Stimulated activated CD8-positive, alpha-beta memory T cell treated with anti-CD3 and anti-CD28 coated beads, Interleukin-4, amount 100 ng/mL, for 48 hours (primary cell): ENCODE results near the gene C2orf81.
A peak's percentile ranks its signal among the peaks of the same experiment; 100 is the strongest.
"Not testable (repeated sequence)": the region's sequence is repeated elsewhere in the genome, so short reads cannot be mapped to it uniquely, and the experiment has no call there.

ENCODE experiments used
- DNase-seq: peaks from one replicate; pipeline ENCODE4 v3.0.0-alpha.2; 2020

Gene C2orf81

DNA sequence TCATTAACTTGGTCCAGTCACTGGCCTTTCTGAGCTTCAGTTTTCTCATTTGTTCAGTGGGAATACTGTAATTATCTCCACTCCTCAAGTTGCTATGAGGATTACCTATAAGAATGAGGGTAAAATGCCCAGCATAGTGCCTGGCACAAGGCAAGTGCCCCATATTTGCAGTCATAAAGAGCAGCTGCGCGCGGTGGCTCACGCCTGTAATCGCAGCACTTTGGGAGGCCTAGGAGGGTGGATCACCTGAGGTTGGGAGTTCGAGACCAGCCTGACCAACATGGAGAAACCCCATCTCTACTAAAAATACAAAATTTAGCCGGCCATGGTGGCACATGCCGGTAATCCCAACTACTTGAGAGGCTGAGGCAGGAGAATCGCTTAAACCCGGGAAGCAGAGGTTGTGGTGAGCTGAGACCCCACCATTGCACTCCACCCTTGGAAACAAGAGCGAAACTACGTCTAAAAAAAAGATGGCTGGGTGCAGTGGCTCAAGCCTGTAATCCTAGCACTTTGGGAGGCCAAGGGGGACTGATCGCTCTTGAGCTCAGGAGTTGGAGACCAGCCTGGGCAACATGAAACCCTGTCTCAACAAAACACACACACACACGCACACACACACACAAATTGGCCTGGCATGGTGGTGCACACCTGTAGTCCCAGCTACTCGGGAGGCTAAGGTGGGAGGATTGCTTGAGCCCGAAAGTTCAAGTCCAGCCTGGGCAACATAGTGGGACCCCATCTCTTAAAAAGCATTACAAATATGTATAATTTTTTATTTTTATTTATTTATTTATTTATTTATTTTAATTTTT lies 21.3 kb upstream of the C2orf81 start:
- not testable (repeated sequence) for DNase-seq

DNA sequence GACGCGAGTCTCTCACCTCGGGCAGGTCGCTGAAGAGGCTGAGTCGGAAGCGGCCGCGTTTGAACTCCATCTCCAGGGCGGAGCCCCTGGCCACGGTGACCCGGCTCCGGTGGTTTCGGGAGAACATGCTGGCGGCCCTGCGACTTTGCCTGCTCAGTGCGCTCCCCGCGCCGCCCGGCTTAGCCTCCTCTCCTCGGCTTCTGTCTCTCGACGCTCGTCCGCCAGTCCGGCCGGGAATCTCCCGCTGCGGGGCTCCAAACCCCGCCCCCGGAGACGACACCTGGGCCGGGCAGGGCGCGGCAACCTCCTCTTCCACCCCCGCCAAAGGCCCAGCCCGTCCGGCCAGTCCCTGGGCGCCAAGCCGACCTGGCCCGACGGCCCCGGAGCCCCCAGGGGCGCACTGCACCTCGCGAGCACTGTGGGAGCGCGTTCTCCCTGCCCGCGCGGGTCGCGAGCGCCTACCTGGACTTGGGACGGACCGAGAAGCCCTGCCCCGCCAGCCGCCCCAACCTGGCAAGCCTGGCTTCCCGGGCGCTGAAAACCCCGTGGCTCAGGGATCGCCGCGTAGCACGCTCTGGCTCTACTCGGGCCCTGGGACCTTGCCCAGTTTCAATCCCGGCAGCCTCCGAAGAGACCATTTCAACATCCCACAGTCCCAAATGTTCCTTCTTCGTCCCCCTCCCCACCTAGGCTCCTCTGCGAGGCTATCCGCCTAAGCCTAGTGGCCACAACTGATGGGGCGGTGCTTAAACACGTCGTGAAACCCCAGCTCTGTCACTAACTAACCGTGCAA lies 20.5 kb upstream of the C2orf81 start, which contains the start of gene RTKN:
RTKN (minus strand) TSS at position 248 of the 793 bp plus-strand sequence; CDS start at position 127, 121 bp downstream.
- peak; percentile 55 for DNase-seq

GRCh38 chr2:74441170-74441689 lies 19.8 kb upstream of the C2orf81 start:
- no peak for DNase-seq

- DNase-seq = peak; percentile 67
Observed at GRCh38 chr2:74440378-74441169, 19.2 kb upstream of the C2orf81 start.

DNA sequence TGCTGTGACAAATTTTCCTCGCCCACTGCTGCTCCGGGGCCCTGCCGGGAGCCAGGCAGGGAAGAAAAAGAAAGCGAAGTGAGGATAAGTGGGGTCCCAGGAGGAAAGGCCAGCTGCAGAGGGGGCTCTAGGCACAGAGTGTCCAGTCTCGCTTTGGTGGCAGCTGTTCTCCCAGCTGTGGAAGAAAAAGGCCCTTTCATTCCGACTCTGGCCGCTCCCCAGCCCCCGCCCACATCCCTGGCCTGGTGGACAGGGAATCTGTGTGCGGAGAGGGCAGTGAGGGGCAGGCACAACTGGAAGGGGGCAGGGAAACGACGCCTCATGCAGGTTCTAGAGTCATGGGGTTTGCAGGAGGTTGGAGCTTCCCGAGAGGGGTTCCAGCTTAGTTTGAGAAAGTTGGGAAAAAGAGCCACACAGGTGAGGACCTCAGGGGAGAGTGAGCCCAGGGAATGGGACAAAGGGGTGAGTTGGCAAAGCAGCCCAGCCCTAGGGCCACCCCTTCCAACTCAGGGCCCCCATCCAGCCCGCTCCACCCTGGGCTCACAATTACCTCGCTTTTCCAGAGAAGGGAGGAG lies 18.5 kb upstream of the C2orf81 start:
- DNase-seq = no peak

DNA sequence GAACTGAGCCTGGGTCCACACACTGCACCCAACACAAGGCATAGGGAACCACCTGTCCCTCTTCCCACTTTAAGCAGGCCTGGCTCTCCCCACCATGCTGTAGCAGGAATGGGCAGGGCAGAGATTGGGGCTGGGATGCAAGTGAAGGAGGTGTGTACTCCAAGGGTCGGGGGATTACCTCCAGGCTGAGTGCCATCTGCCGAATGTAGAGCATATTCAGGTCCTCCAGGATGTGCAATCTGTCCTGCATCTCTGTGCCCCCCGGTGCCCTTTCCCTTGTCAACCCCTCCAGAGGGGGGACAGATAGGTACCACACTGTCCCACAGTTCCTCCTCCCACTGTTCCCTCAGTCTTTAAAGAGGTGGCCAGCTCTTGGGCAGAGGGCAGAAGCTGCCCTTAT lies 18.0 kb upstream of the C2orf81 start:
- no peak for DNase-seq

DNA sequence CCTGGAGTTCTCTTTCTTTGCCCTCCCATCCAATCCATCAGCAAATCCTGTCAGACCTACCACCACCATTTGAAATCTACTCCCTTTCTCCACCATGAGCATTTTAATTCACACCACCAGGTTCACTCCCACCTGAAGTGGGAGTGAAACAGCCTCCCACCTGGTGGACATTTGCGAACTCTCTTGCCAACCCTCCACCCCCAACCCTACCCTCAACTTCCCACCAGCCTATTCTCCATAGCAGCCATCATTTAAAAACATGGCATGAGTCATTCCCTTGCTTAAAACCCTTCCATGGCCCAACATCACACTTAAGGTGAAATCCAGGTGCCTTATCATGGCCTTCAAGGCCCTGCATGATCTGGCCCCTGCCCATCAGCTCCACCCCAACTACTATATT lies 16.8 kb upstream of the C2orf81 start:
- no peak for DNase-seq

GRCh38 chr2:74436848-74437695 lies 15.7 kb upstream of the C2orf81 start:
- DNase-seq = no peak

DNA sequence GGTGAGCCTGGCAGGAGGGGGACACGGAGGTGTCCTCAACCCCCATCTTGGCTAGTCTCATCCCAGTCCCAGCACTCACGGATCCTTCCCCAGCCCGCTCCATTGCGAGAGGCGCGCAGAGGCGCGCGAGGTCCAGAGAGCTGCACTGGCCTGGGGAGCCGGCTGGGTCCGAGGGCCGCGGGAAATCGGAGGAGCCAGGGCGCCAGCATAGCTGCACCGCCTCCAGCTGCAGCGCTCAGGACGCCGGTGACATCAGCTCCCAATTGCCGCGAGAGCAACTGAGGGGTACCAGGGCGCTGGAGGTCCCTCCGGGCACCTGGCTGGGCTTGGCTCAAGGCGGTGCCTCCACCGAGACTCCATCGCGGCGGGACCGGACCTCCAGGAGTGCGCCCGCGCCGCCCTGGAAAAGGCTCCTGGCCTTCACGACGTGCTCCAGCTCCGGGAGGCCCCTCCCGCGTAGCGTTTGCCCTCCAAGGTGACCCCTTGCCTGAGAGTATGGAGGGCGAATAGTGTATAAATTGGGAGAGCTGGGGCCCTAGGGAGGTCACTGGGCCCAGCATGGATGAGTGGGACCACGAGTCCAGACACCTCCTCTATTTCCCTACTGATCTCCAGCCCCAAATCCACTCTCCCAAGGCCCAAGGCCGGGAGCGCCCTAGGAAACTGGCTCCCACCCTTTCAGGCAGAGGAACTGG lies 14.8 kb upstream of the C2orf81 start:
- DNase-seq = no peak

DNA sequence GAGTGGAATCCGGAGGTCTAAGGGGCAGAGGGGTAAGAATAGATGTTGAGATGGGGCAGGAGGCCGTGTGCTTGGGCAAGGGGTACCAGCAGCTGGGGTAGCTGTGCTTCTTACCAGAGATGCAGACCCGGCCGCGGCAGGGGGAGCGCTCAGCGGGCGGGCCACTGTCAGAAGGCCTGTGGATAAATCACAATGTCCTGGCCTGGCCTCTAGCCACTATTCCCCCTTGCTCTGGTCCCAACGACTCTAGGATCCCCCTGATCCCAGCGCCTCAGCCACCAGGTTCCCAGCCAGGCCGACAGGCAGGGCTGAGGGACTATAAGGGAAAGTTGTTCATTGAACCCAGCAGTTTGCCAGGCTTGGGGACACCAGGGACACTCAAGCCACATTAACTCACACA lies 9.1 kb upstream of the C2orf81 start:
- DNase-seq = no peak

- DNase-seq = no peak
Observed at GRCh38 chr2:74429487-74430451, 8.3 kb upstream of the C2orf81 start.

- DNase-seq = no peak
Observed at GRCh38 chr2:74428675-74429074, 7.3 kb upstream of the C2orf81 start.

DNA sequence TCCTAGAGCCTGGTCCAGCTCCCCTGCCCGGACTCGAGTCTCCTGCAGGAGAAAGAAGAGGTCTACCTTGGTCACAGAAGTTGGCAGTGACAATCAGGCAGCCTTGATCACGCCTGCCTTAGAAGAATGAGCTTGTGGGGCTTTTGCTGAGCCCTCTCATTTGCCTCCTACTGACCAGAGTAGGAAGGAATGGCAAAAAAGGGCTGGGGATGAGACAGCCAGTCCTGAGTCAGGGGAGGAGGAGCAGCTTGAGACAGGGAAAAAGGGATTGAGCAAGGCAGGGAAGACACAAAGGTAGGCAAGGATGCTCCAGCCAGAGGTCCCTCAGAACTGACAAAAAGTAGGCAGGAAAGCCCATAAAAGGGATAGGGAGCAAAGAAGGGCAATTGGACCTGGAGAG lies 6.1 kb upstream of the C2orf81 start:
- no peak for DNase-seq

DNA sequence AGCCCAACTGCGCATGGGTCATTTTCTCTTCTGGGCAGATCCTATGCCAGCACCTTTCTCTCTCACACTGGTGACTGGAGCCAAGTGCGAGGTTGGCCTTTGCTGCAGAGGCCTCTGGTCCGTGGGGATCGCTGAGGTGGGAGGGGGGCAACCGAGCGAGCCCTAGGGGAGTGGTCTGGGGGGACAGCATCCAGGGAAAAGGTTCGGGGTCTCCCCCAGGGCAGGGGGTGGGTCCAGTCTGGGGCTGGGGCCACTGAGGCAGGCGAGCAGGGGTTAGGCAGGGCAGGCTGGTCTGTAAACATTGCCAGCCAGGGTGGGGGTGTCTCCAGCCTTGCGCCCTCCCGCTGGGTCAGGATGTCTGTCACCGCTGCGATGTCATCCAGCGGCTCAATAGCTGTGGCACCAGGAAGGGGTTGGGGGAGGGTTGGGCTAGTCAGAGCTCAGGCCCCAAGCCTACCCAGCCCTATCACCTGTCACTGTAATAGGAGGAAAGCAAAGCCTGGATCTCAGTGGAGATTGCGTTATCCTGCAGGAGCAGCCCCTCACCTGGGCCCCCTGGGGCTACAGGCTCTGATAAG lies 4.9 kb upstream of the C2orf81 start:
- DNase-seq = no peak

DNA sequence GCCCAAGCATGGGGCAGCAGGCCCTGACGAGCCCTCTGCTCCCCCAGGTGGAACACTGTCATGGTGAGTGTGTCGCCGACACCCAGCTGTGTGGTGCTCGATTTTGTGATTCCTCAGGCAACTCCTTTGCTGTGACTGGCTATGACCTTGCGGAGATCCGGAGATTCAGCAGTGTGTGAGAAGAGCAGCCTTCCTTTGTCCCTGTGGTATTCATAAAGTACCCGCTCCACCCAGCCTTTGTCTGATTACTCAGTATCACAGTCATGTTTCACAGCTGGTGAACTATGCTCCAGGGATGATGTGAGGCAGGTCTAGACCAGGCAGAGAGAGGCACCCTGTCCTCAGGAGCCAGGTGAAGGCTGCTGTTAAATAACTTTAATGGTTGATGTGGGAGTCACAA lies 4.1 kb upstream of the C2orf81 start:
- no peak for DNase-seq

DNA sequence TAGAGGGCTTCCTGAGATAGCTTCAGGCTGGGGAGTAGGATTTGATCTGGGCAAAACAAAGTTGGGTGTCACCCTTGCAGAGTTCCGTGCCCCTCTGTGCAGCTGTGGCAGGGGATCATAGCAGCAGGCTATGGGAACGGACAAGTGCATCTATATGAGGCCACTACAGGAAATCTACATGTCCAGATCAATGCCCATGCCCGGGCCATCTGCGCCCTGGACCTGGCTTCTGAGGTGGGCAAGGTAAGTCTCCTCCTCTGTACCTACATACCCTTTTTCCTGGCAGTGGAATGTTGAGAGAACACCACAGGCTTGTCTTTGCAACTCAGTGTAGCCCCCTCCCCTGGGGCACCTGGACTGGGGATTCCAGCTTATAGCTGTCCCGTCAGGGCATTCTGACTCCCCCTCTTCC lies 3.6 kb upstream of the C2orf81 start:
- DNase-seq = no peak

GRCh38 chr2:74424139-74424992 lies 2.9 kb upstream of the C2orf81 start:
- DNase-seq = no peak
